Right lobe of liver (tissue), 4 donors: Measurements from ENCODE around the gene CRTC1.

Experiments
- CTCF ChIP-seq, 4 donors: fragments of 200-600 bp in 3 of 4; fragments of 450-650 bp in 1 of 4; IDR thresholded peaks; one replicate each; pipeline versions ENCODE4 v1.5.1 to v1.8.0; 2016 to 2022; ENCODE audit warnings: antibody characterized with exemption in 4 of 4, mild to moderate bottlenecking in 2 of 4
- POLR2A ChIP-seq: fragments of 450-650 bp; IDR thresholded peaks from one replicate; pipeline ENCODE4 v1.6.1; 2017; ENCODE audit warnings: antibody characterized with exemption, mild to moderate bottlenecking
- donor health status: DM: no; HTN: no; CAD: no.
- donor health status: DM: no; HTN: no; CAD: no.
- donor health status: DM: no; HTN: yes; CAD: no.

- no peak for TF ChIP-seq POLR2A
- TF ChIP-seq CTCF (IDR thresholded peaks at IDR 0.05) = no peak
Observed at GRCh38 chr19:18699403-18700054, 16.0 kb downstream of the CRTC1 start.
